KMS-11 (cell line): Measurements from ENCODE around the gene PRDM16.

Source experiments
- H2AFZ ChIP-seq: fragments of 200-600 bp; sonication (generic); 2 replicates; pipeline ENCODE4 v1.6.1; 2016; ENCODE audit warnings: antibody characterized with exemption, mixed run types, low read depth
- H3K27ac ChIP-seq: fragments of 200-600 bp; sonication (generic); 2 replicates; pipeline ENCODE4 v1.6.1; 2016; ENCODE audit warnings: mild to moderate bottlenecking, mixed run types
- H3K27me3 ChIP-seq: fragments of 200-600 bp; sonication (generic); 2 replicates; pipeline ENCODE4 v1.6.1; 2017; ENCODE audit warnings: mild to moderate bottlenecking, low read depth, mixed run types, moderate library complexity; ENCODE audit not compliant: insufficient read depth
- H3K36me3 ChIP-seq: fragments of 200-600 bp; sonication (generic); 2 replicates; pipeline ENCODE4 v1.6.1; 2017; ENCODE audit warnings: mild to moderate bottlenecking, mixed run types; ENCODE audit not compliant: insufficient read depth
- H3K4me1 ChIP-seq: fragments of 200-600 bp; sonication (generic); 2 replicates; pipeline ENCODE4 v1.6.1; 2016; ENCODE audit warnings: mild to moderate bottlenecking, low read depth, mixed run types; ENCODE audit not compliant: poor library complexity, severe bottlenecking
- H3K4me2 ChIP-seq: fragments of 200-600 bp; sonication (generic); 2 replicates; pipeline ENCODE4 v1.7.0; 2016; ENCODE audit warnings: mild to moderate bottlenecking, mixed run types
- H3K4me3 ChIP-seq: fragments of 200-600 bp; sonication (generic); IDR thresholded peaks from 2 replicates; pipeline ENCODE4 v1.6.1; 2017; ENCODE audit warnings: low read depth, low read length, mixed read lengths; ENCODE audit not compliant: insufficient read depth
- H3K79me2 ChIP-seq: fragments of 200-600 bp; sonication (generic); 2 replicates; pipeline ENCODE4 v1.6.1; 2016; ENCODE audit warnings: low read depth, mixed run types; ENCODE audit not compliant: insufficient read depth
- H3K9ac ChIP-seq: fragments of 200-600 bp; sonication (generic); 2 replicates; pipeline ENCODE4 v1.6.1; 2016; ENCODE audit warnings: mild to moderate bottlenecking, mixed run types
- H4K20me1 ChIP-seq: fragments of 200-600 bp; sonication (generic); 2 replicates; pipeline ENCODE4 v1.6.1; 2016; ENCODE audit warnings: mild to moderate bottlenecking, mixed run types; ENCODE audit not compliant: insufficient read depth
- CTCF ChIP-seq: fragments of 200-600 bp; sonication (generic); conservative IDR thresholded peaks from 2 replicates; pipeline ENCODE4 v1.6.1; 2017; ENCODE audit warnings: low read depth, mild to moderate bottlenecking, antibody characterized with exemption, low read length, moderate library complexity, mixed read lengths

PRDM16 gene

GRCh38 chr1:3391711-3392110 is 322.7 kb downstream of the PRDM16 start:
- Histone ChIP-seq H3K4me1 (no peaks in the 10 kb centered on the region), H3K27ac (no peak overlapping the region), H3K79me2 (no peaks in the 10 kb centered on the region), H2AFZ (no peak overlapping the region), H3K4me2 (no peak overlapping the region), H3K4me3 (no peak overlapping the region), H3K9ac (no peak overlapping the region), H3K27me3 (peaks cover 92% of the 10 kb centered on the region), H3K36me3 (no peaks in the 10 kb centered on the region), H4K20me1 (no peaks in the 10 kb centered on the region)
- no peak for TF ChIP-seq CTCF

GRCh38 chr1:3393024-3393986 is 324.3 kb downstream of the PRDM16 start:
- Histone ChIP-seq H3K9ac (no peak overlapping the region), H3K36me3 (no peaks in the 10 kb centered on the region), H3K4me1 (no peaks in the 10 kb centered on the region), H3K27ac (no peak overlapping the region), H3K79me2 (no peaks in the 10 kb centered on the region), H2AFZ (no peak overlapping the region), H3K27me3 (peaks cover 92% of the 10 kb centered on the region), H3K4me3 (no peak overlapping the region), H4K20me1 (no peaks in the 10 kb centered on the region), H3K4me2 (no peak overlapping the region)
- TF ChIP-seq CTCF = no peak

- H3K9ac ChIP-seq = no peak overlapping the region
- H3K27me3 ChIP-seq = peaks cover 92% of the 10 kb centered on the region
- no peaks in the 10 kb centered on the region for H3K36me3 ChIP-seq
- H3K4me3 ChIP-seq = no peak overlapping the region
- no peak overlapping the region for H3K27ac ChIP-seq
- no peak overlapping the region for H3K4me2 ChIP-seq
- H3K79me2 ChIP-seq = no peaks in the 10 kb centered on the region
- no peaks in the 10 kb centered on the region for H4K20me1 ChIP-seq
- TF ChIP-seq CTCF = no peak
- H3K4me1 ChIP-seq = no peaks in the 10 kb centered on the region
- H2AFZ ChIP-seq = no peak overlapping the region
Observed at GRCh38 chr1:3393987-3394920, 325.3 kb downstream of the PRDM16 start.

GRCh38 chr1:3396411-3396810 is 327.4 kb downstream of the PRDM16 start:
- H4K20me1 ChIP-seq = no peaks in the 10 kb centered on the region
- H3K9ac ChIP-seq = no peak overlapping the region
- no peaks in the 10 kb centered on the region for H3K4me1 ChIP-seq
- H3K27ac ChIP-seq = no peak overlapping the region
- H3K79me2 ChIP-seq = no peaks in the 10 kb centered on the region
- H3K4me2 ChIP-seq = no peak overlapping the region
- no peak overlapping the region for H3K4me3 ChIP-seq
- no peak for TF ChIP-seq CTCF
- H2AFZ ChIP-seq = no peak overlapping the region
- H3K36me3 ChIP-seq = no peaks in the 10 kb centered on the region
- peaks cover 89% of the 10 kb centered on the region for H3K27me3 ChIP-seq
